ENCODE results near the gene KNSTRN. TPM values are rescaled to one million over a fixed set of nuclear protein-coding genes. Genes with fewer than 3 reads are reported as not detected.

Gene KNSTRN
- total and polyA plus RNA-seq, 2 of the 13 experiments (the other 11 are each of a cell fraction or from before 2014, with no cell fraction given) = 20.3 to 62.3 TPM

DNA sequence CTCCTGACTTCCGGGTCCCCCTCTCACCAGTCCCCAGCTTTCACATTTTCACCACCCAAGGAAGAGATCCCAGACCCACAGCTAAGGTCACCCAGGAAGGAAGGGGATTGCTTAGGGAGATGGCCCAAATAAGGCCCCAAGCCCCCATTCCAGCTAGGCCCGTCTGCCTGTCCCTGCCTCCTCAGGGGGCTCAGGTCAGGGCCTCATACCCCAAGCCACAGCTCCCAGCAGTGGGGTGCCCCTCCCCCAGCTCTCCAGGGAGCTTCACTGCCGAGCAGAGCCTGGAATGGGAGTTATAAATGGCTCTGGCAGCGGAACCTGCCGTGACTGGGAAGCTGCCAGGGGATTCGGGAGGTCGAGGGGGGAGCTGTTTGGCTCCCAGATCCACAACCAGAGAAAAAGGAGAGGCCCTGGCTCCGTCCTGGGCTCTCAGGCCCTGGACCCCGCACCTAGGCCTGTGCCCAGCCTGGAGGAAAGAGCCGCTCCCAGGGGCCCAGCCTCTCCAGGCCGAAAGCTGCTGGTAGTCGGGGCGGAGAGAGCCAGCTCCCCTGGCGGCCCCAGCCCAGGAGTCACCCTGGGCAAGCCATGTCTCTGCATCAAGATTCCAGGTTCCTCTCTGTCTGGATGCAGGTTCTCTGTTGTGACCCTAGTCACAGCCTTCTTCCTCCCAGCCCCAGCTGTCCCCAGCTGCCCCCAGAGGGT lies 42.3 kb upstream of the KNSTRN start (continued):
- 0 out of 2 replicates have a peak, but pooled peaks have one; percentile 40 for TF ChIP-seq ZNF598 (CRISPR knock-in tag; IDR thresholded peaks at IDR 0.05; ENCODE audit: borderline replicate concordance)
- TF ChIP-seq ZNF850 (CRISPR knock-in tag; conservative IDR thresholded peaks at IDR 0.05) = no peak
- TF ChIP-seq ELF1 (CRISPR knock-in tag; IDR thresholded peaks at IDR 0.05) = peak; percentile 33; the same call in 1 of the 2 replicates
- peak; percentile 69 for TF ChIP-seq KDM5B (CRISPR knock-in tag; IDR thresholded peaks at IDR 0.05; ENCODE audit: borderline replicate concordance)
- TF ChIP-seq, protein P1, sequence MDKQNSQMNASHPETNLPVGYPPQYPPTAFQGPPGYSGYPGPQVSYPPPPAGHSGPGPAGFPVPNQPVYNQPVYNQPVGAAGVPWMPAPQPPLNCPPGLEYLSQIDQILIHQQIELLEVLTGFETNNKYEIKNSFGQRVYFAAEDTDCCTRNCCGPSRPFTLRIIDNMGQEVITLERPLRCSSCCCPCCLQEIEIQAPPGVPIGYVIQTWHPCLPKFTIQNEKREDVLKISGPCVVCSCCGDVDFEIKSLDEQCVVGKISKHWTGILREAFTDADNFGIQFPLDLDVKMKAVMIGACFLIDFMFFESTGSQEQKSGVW (CRISPR knock-in tag; IDR thresholded peaks at IDR 0.05; ENCODE audit: borderline replicate concordance) = no peak
- no peak for TF ChIP-seq TBX2 (CRISPR knock-in tag; IDR thresholded peaks at IDR 0.05; ENCODE audit: borderline replicate concordance)
- TF ChIP-seq, protein P2, sequence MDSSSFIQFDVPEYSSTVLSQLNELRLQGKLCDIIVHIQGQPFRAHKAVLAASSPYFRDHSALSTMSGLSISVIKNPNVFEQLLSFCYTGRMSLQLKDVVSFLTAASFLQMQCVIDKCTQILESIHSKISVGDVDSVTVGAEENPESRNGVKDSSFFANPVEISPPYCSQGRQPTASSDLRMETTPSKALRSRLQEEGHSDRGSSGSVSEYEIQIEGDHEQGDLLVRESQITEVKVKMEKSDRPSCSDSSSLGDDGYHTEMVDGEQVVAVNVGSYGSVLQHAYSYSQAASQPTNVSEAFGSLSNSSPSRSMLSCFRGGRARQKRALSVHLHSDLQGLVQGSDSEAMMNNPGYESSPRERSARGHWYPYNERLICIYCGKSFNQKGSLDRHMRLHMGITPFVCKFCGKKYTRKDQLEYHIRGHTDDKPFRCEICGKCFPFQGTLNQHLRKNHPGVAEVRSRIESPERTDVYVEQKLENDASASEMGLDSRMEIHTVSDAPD (CRISPR knock-in tag; IDR thresholded peaks at IDR 0.05) = no peak
- 0 out of 2 replicates have a peak, but pooled peaks have one; percentile 16 for TF ChIP-seq ZSCAN29 (CRISPR knock-in tag; conservative IDR thresholded peaks at IDR 0.05)
- no peak for TF ChIP-seq ZNF775 (CRISPR knock-in tag; IDR thresholded peaks at IDR 0.05; ENCODE audit: borderline replicate concordance)
- TF ChIP-seq GPN1 (CRISPR knock-in tag; IDR thresholded peaks at IDR 0.05; ENCODE audit: borderline replicate concordance) = no peak
- no peak; the same call in 1 of the 2 replicates for TF ChIP-seq ZNF343 (CRISPR knock-in tag; IDR thresholded peaks at IDR 0.05)
- TF ChIP-seq ZNF75D (CRISPR knock-in tag; IDR thresholded peaks at IDR 0.05; ENCODE audit: borderline replicate concordance) = no peak
- TF ChIP-seq, protein P3, sequence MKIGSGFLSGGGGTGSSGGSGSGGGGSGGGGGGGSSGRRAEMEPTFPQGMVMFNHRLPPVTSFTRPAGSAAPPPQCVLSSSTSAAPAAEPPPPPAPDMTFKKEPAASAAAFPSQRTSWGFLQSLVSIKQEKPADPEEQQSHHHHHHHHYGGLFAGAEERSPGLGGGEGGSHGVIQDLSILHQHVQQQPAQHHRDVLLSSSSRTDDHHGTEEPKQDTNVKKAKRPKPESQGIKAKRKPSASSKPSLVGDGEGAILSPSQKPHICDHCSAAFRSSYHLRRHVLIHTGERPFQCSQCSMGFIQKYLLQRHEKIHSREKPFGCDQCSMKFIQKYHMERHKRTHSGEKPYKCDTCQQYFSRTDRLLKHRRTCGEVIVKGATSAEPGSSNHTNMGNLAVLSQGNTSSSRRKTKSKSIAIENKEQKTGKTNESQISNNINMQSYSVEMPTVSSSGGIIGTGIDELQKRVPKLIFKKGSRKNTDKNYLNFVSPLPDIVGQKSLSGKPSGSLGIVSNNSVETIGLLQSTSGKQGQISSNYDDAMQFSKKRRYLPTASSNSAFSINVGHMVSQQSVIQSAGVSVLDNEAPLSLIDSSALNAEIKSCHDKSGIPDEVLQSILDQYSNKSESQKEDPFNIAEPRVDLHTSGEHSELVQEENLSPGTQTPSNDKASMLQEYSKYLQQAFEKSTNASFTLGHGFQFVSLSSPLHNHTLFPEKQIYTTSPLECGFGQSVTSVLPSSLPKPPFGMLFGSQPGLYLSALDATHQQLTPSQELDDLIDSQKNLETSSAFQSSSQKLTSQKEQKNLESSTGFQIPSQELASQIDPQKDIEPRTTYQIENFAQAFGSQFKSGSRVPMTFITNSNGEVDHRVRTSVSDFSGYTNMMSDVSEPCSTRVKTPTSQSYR (CRISPR knock-in tag; IDR thresholded peaks at IDR 0.05; ENCODE audit: borderline replicate concordance) = peak; percentile 74; the same call in 1 of the 2 replicates
- 0 out of 2 replicates have a peak, but pooled peaks have one; percentile 53 for TF ChIP-seq ZBTB3 (CRISPR knock-in tag; IDR thresholded peaks at IDR 0.05; ENCODE audit: borderline replicate concordance, low read depth)
- peak; percentile 27; the same call in 1 of the 2 replicates for TF ChIP-seq KLF12 (CRISPR knock-in tag; IDR thresholded peaks at IDR 0.05; ENCODE audit: borderline replicate concordance)
- TF ChIP-seq, protein P4, sequence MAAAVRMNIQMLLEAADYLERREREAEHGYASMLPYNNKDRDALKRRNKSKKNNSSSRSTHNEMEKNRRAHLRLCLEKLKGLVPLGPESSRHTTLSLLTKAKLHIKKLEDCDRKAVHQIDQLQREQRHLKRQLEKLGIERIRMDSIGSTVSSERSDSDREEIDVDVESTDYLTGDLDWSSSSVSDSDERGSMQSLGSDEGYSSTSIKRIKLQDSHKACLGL (CRISPR knock-in tag; IDR thresholded peaks at IDR 0.05) = peak; percentile 63; the same call in 1 of the 2 replicates
- TF ChIP-seq, protein P5, sequence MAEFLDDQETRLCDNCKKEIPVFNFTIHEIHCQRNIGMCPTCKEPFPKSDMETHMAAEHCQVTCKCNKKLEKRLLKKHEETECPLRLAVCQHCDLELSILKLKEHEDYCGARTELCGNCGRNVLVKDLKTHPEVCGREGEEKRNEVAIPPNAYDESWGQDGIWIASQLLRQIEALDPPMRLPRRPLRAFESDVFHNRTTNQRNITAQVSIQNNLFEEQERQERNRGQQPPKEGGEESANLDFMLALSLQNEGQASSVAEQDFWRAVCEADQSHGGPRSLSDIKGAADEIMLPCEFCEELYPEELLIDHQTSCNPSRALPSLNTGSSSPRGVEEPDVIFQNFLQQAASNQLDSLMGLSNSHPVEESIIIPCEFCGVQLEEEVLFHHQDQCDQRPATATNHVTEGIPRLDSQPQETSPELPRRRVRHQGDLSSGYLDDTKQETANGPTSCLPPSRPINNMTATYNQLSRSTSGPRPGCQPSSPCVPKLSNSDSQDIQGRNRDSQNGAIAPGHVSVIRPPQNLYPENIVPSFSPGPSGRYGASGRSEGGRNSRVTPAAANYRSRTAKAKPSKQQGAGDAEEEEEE (CRISPR knock-in tag; IDR thresholded peaks at IDR 0.05; ENCODE audit: borderline replicate concordance) = no peak
- no peak for TF ChIP-seq FOXA1 (IDR thresholded peaks at IDR 0.05)
- TF ChIP-seq FOXA1 (CRISPR knock-in tag; IDR thresholded peaks at IDR 0.05) = no peak
- TF ChIP-seq ZNF333 (CRISPR knock-in tag; IDR thresholded peaks at IDR 0.05; ENCODE audit: borderline replicate concordance) = peak; percentile 67; the same call in 1 of the 2 replicates
- 0 out of 2 replicates have a peak, but pooled peaks have one; percentile 52 for TF ChIP-seq ZNF776 (CRISPR knock-in tag; IDR thresholded peaks at IDR 0.05)
- TF ChIP-seq ZNF282 (IDR thresholded peaks at IDR 0.05; ENCODE audit: partially characterized antibody) = no peak
